Stimulated activated CD8-positive, alpha-beta memory T cell treated with anti-CD3 and anti-CD28 coated beads, Interleukin-12 subunit alpha, Interleukin-12 subunit beta, amount 100 ng/mL, for 24 hours (primary cell): Measurements from ENCODE around the gene TIGD6.
"Not testable (repeated sequence)": the region's sequence is repeated elsewhere in the genome, so short reads cannot be mapped to it uniquely, and the experiment has no call there.

Experiments
- DNase-seq: peaks from one replicate; pipeline ENCODE4 v3.0.0-alpha.2; 2020; ENCODE audit errors: extremely low read depth

Gene TIGD6

DNA sequence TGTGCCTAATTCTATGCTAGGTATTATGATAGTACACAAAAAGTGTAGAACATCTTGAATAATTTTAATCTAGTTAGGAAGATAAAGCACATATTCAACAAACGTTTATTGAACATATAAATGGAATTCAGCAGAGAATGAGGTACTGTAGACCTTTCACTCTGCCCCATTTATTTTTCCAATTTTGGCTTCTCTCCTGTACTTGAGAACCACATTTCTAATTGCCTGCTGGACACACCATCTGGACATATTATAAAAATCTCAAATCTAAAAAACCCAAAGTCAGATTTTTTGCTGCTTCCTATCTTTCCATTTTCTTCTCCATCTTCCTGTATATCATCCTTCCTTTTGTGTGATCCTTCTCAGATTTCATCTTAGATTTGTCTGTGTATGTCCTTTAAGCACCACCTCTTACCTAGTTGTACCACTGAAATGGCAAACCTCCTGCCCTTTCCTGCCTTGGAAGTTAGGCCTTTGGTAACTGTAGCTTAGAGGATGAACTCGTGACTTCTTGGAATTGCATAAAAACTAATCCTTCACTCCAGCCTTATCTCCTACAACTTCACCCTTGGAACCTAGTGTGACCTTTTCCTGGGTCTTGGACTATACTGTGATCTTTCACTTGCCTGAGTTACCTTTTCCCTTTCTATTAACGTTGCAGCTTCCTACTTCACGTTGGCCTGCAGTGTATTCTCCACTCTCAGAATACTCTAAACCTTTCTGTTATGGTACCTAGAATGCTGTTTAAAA lies 31.1 kb downstream of the TIGD6 start:
- DNase-seq = no peak

- no peak for DNase-seq
Observed at GRCh38 chr5:149966946-149967345, 33.5 kb downstream of the TIGD6 start.

DNA sequence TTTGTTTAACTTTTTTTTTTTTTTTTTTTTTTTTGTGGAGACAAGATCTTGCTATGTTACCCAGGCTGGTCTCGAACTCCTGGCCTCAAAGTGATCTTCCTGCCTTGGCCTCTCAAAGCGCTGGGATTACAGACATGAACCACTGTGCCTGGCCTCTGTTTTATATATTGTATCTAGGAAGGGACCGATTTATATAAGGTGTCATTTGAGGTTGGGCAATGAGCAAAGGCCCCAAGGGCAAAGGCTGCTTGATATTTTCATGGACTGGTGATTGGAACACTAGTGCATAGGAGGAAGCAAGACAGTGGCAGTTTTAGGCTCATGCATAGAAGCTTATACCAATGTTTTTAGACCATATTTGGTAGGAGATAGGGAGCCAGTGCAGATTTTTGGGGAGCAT lies 36.7 kb downstream of the TIGD6 start:
- no peak for DNase-seq

DNA sequence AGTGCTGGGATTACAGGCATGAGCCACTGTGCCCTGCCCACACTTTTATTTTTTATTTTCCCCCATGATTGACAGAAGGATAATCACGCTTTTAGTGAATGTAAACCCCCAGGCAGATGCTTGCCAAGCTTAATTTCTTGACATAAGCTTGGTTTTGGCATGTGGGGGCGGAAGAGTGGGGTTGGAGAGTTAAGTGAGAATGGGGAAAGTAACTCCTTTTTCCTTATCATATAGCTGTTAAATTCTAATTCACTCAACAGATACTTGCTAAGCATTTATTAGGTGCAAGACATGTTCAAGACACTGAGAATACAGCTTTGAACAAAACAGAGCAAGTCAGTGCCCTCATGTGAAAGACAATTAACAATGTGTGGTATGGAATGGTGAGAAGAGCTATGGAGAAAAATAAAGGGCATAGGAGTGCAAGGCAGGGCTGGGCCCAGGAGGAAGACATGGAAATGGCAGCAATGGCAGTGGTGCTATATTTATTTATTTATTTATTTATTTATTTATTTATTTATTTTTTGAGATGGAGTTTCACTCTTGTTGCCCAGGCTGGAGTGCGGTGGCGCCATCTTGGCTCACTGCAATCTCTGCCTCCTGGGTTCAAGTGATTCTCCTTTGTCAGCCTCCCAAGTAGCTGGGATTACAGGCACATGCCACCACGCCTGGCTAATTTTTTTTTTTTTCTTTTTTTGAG lies 37.7 kb downstream of the TIGD6 start:
- no peak for DNase-seq

- no peak for DNase-seq
Observed at GRCh38 chr5:149961957-149962409, 38.5 kb downstream of the TIGD6 start.

GRCh38 chr5:149961186-149961685 lies 39.2 kb downstream of the TIGD6 start:
- DNase-seq = no peak

GRCh38 chr5:149960272-149961185 lies 39.9 kb downstream of the TIGD6 start, which contains the start of gene SLC26A2:
Gene SLC26A2 (plus strand): TSS chr5:149960758. CDS start chr5:149977653, 16,895 bp downstream.
- DNase-seq = peak; percentile 89

- DNase-seq = peak; percentile 19
Observed at GRCh38 chr5:149959406-149960236, 40.8 kb downstream of the TIGD6 start.

DNA sequence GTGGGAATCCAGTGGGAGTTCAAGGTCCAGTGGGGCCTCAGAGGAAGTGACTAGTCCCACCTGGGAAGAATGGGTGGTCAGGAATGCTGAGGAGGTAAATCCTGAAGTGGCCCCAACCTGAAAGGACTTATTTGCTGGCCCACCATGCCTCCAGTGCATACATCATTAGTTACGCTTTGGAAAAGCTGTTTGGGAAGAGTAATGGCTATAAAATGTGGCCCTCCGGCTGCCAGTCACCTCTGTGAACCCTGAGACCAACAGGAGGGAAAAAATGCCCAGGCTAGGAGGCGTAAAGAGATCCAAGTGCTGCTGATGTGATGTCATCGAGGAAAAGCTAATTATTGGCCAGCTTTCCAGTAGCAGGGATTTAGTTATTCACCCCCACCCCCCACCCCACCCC lies 42.6 kb downstream of the TIGD6 start:
- DNase-seq = no peak

- DNase-seq = no peak
Observed at GRCh38 chr5:149956685-149957084, 43.8 kb downstream of the TIGD6 start.

DNA sequence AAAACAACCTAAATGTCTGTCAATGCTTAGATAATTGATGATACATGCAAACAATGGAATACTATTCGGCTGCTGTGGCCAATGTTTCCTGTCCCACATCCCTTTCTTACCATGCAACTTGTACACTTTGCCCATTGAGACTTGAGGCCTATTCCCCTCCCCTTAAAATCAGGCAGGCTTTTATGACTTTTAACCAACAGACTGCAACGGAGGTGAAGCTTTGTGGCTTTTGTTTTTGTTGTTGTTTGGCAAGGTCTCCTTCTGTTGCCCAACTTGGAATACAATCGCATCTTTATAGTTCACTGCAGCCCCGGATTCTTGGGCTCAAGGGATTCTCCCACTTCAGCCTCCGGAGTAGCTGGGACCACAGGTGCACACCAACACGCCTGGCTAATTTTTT lies 45.7 kb downstream of the TIGD6 start:
- no peak for DNase-seq

DNA sequence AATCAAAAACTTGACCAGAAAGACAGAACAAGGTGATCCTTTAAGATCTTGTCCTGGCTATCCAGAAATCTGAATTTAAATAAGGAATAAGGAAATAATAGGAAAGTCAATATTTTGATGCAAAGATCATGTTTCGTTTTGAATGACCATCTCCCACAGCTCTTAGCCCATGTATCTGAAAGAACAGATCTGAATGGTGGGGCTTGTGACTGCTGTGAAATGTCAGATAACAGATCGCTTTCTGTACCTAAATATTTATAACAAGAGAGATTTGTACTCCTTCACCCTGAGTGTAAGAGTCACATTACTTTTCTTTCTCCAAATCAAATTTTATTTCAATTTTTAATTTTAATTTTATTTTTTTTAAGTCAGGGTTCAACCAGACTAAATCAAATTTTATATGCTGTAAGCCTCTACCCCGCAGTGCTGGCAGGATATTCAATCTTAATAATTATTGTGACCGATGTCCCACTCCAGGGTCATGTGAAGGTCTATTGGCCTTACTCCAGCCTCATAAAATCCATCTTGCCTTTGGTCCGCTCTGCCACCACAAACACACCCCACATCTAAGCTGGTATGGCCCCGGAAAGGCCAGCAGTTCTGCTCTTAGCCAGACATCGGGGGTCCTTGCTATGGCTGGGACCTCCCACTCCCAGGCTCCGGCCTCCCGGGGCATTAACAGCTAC lies 46.9 kb downstream of the TIGD6 start:
- DNase-seq = no peak

DNA sequence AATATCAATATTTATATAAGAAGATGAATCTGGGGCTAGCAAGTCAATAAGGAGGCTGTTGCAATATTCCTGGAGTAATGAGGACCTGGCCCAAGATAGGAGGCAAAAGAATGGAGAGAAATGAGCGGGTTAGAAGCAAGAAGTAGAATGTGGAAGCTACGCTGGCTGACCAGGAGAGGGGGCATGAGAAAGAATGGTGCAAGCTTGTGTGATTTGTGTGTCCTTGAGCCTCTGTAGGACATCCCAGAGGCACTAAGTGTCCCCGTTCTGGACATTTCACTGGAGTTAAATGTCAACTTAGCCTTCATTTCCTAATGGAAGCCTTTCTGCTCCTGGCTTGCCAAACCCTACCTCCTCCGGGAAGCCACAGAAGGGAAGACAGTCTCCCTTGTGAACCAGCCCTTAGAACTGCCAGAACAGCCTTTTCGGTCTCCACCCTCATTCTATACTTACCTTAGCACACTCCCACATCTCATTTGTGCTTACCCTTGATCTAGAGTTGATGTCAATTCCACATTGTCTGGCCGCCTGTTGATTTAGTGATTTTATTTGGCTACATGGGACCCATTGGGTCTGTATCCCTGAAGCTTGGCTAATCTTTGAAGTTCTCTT lies 49.2 kb downstream of the TIGD6 start:
- no peak for DNase-seq

DNA sequence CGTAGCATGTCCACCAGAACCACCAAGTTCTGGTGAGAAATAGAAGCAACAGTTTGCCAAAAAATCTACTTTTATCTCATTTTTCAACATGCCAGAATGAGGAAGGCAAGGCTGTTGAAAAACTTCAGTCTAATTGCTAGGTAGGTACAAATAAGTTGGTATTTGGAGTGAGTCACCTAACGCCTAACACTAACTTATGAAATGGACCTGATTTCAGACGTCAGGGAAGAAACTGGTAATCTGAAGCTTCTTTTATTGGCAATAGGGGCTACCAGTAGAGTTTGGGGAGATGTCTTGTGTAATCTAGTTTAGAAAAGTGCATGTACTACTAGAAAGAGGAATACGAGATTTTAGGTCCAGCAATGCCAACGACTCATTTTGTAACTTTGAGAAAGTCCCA lies 51.5 kb downstream of the TIGD6 start:
- DNase-seq = no peak

DNA sequence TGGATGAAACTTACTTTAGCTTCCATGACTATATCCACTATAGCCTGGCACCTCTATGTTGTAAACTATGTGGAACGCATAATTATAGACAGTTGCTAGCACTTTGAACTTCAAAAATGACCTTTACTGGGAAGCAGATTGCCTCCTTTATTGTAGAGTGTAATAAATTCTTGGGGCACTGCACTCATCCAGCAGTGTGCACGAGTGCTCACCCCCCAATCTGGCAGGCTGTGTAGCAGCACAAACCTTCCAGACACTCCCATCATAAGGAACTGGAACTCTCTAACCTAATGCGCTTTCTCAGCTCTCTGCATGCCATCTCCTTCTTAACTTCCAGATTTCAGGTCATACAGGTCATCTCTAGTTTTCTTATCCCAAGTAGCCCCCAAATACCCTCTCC lies 54.3 kb downstream of the TIGD6 start:
- DNase-seq = no peak

GRCh38 chr5:149944666-149945065 lies 55.8 kb downstream of the TIGD6 start, which contains the start of gene PDE6A:
Gene PDE6A (minus strand): TSS chr5:149944793. CDS start chr5:149944673, 120 bp downstream.
- no peak for DNase-seq

GRCh38 chr5:149943177-149943949 lies 57.1 kb downstream of the TIGD6 start:
- not testable (repeated sequence) for DNase-seq
